Hematopoietic multipotent progenitor cell treated with erythropoietin and hydrocortisone succinate and interleukin-3 and kit ligand, for 8 days (in vitro differentiated cells): ENCODE measurements around the gene NANOS3.
"Not testable (repeated sequence)": the region's sequence is repeated elsewhere in the genome, so short reads cannot be mapped to it uniquely, and the experiment has no call there.

Source experiments
- DNase-seq: peaks from one replicate; pipeline ENCODE4 v3.0.0-alpha.2; 2015

The NANOS3 gene

DNA sequence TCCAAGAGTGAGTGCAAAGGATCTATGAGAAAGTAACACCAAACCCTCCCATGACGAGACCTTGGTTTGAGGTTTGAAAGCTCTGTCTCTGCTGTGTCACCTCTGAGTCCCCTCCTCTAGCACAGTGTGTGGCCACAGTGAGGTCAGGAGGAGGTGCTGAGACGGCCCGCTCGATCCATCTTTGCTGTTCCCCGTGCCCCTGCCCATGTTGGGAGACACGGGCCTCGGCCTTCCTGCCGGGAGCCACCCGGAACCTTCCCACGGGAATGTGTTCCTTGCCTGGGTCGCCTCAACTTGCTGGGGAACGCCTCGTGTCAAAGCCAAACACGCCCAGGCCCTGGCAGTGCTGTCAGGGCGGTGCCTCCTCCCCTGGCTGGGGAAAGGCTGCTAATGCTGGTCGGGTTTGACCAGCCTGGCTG, 10.1 kb downstream of the NANOS3 start:
- no peak for DNase-seq

GRCh38 chr19:13887517-13887916, 10.6 kb downstream of the NANOS3 start:
- DNase-seq, result no peak

DNA sequence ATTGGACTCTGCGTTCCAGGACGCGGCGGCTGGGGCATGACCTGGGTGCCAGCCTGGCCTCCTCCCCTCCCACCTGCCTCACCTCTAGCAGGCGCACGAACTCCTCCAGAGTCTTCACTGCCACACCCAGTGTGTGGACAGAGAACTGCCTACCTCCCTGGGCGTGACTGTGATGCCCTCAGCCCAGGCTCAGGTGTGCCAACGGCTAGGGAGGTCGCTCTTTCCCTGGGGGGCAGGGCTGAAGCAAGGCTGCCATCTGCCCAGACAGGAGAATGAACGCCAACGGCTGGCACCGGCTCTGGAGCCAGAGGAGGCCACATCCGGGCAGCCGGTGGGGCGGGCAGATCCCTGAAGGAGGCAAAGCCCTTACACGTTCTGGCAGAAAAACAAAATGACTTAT, 11.3 kb downstream of the NANOS3 start:
- no peak for DNase-seq

DNA sequence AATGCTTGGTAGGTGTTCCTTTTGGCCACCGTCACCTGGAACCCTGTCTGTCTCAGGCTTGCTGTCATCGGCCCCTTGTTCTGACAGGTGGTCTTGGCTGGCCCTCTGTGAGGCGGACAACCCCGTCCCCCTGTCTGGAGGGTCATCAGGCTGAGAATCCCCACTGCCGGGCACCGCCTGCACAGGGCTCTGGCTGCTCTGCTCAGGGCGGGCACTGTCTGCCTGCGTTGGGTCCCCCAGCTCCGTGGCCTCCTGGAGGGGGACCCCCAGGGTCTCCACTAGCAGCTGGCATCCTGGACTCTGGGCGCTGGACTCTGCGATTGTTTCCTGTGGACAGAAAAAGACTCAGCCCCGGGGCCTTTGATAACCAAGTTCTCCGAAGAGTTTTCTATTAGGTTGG, 13.2 kb downstream of the NANOS3 start:
- no peak for DNase-seq

GRCh38 chr19:13892870-13893269, 15.9 kb downstream of the NANOS3 start:
- DNase-seq, result no peak

DNA sequence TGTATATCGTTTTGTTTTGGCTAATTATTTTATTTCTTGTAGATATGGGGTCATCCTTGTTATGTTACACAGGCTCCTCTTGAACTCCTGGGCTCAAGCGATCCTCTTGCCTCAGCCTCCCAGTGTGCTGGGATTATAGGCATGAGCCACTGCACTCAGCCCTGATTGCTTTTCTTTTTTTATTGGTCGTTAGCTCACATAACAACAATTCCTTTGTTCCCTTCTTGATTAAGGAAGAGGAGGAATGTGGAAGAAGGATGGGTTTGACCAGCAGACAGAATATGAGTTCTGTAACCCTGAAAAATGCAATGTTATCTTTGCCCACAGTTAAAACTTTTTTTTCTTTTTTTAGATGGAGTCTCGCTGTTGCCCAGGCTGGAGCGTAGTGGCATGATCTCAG, 17.6 kb downstream of the NANOS3 start:
- DNase-seq, result no peak

GRCh38 chr19:13896227-13896626, 19.3 kb downstream of the NANOS3 start:
- no peak for DNase-seq

DNA sequence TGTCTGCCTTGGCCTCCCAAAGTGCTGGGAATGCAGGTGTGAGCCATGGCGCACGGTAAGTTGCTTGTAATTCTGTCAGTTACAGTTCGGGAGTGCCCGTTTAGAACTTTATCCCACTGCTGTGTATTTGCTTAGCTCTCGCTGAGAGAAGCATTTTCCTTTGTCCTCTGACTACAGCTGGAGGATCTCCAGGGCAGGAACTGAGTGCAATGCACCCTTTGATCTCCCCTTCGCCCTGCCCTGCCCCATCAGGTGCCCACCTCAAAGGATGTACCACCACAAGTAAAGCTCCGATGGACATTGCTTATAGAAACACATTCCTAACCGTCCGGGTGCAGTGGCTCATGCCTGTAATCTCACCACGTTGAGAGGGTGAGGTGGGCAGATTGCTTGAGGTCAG, 22.5 kb downstream of the NANOS3 start:
- DNase-seq, result no peak

GRCh38 chr19:13899912-13900584, 23.1 kb downstream of the NANOS3 start:
- no peak for DNase-seq

GRCh38 chr19:13902993-13903555, 26.1 kb downstream of the NANOS3 start:
- DNase-seq, result peak; percentile 69

- DNase-seq, result peak; percentile 92
Observed at GRCh38 chr19:13905634-13906520, 28.9 kb downstream of the NANOS3 start, which contains the start of the genes BRME1 and CC2D1A. Gene BRME1 (minus strand): TSS chr19:13906117. CDS start chr19:13904892, 1,225 bp downstream. Gene CC2D1A (plus strand): TSS chr19:13906201. CDS start chr19:13906442, 241 bp downstream.

GRCh38 chr19:13906521-13906904, 29.6 kb downstream of the NANOS3 start:
- DNase-seq, result no peak

DNA sequence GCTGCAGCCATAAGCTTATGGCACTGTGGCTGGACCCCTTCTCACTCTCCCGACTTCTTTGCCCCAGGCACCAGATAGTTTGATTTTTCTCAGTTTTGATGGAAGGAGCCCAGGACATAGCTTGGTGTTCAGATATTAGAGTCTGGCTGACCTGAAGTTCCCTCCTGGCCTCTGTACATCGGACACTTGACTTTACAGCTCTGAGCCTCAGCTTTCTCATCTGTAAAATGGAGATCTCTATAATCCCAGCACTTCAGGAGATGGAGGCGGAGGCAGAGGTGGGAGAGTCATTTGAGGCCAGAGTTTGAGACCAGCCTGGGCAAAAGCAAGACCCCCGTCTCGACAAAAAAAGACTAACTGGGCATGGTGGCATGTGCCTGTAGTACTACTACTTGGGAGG, 30.0 kb downstream of the NANOS3 start:
- DNase-seq, result no peak

DNA sequence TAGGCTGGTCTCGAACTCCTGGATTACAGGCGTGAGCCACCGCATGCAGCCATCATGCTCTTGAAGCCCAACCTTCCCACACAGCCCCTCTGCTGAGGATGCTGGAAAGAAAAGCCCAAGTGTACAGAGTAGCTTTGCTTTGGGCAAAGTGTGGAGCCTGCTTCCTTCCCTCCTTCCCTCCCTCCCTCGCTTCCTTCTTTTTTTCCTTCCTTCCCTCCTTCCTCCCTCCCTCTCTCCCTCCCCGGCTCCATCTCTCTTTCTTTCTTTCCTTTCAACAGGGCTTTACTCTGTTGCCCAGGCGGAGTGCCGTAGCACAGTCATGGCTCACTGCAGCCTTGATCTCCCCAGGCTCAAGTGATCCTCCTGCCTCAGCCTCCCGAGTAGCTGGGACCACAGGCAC, 31.7 kb downstream of the NANOS3 start:
- no peak for DNase-seq

- DNase-seq, result no peak
Observed at GRCh38 chr19:13909430-13909829, 32.5 kb downstream of the NANOS3 start.

DNA sequence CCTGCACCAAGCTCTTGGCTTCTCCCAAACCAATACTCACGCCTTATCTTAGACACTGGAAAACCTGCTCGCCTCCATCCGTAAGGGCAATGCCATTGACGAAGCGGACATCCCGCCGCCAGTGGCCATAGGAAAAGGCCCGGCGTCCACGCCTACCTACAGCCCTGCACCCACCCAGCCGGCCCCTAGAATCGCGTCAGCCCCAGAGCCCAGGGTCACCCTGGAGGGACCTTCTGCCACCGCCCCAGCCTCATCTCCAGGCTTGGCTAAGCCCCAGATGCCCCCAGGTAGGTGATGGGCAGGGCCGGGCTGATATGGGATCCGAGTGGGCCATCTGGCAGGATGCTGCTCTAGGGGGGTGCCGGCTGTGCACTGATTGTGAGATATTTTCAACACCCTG, 36.4 kb downstream of the NANOS3 start:
- no peak for DNase-seq

- DNase-seq, result no peak
Observed at GRCh38 chr19:13914777-13915176, 37.8 kb downstream of the NANOS3 start.

DNA sequence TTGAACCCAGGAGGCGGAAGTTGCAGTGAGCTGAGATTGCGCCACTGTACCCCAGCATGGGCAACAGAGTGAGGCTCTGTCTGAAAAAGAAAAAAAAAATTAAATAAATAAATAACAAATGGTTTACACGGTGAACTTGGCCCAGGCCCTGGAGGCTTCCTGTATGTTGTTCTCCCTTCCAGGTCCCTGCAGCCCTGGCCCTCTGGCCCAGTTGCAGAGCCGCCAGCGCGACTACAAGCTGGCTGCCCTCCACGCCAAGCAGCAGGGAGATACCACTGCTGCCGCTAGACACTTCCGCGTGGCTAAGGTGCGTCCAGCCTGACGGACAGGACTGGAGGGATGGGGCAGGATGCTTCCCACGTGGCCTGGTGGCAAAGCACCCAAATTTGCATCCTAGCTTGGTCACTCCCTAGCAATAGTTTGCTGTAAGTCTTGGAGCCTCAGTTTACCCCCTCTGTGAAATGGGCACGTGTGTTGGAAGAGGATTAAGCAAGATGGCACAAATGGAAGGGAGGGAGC, 41.0 kb downstream of the NANOS3 start:
- no peak for DNase-seq

DNA sequence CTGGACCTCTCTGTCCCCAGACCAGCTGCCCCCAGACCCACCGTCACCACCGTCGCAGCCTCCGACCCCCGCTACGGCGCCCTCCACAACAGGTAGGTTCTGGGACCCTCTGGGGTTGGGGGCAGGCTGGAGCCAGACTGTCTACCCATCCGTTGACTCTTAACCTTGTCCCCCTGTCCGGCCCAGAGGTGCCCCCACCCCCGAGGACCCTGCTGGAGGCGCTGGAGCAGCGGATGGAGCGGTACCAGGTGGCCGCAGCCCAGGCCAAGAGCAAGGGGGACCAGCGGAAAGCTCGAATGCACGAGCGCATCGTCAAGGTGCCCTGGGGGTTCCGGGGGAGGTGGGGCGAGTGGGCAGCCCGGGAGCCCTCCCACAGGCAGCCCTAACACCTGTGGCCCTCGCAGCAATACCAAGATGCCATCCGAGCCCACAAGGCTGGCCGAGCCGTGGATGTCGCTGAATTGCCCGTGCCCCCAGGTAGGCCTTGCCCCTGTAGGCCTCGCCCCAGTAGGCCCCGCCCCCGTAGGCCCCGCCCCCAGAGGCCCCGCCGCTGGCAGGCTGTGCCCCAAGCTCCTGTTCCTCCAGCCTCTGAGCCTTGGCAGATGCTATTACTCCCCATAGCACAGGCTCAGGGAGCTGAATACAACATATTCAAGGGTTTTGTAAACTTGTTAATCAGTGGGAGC, 41.9 kb downstream of the NANOS3 start:
- no peak for DNase-seq

DNA sequence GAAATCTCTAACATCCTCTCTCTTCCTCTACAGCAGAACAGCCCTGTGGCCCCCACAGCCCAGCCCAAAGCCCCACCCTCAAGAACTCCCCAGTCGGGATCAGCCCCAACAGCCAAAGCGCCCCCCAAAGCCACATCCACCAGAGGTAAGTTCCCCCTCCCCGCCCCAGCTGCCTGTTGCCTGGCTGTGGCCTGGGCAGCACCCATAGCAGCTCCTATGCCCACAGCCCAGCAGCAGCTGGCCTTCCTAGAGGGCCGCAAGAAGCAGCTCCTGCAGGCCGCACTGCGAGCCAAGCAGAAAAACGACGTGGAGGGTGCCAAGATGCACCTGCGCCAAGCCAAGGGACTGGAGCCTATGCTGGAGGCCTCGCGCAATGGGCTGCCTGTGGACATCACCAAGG, 43.6 kb downstream of the NANOS3 start:
- no peak for DNase-seq

DNA sequence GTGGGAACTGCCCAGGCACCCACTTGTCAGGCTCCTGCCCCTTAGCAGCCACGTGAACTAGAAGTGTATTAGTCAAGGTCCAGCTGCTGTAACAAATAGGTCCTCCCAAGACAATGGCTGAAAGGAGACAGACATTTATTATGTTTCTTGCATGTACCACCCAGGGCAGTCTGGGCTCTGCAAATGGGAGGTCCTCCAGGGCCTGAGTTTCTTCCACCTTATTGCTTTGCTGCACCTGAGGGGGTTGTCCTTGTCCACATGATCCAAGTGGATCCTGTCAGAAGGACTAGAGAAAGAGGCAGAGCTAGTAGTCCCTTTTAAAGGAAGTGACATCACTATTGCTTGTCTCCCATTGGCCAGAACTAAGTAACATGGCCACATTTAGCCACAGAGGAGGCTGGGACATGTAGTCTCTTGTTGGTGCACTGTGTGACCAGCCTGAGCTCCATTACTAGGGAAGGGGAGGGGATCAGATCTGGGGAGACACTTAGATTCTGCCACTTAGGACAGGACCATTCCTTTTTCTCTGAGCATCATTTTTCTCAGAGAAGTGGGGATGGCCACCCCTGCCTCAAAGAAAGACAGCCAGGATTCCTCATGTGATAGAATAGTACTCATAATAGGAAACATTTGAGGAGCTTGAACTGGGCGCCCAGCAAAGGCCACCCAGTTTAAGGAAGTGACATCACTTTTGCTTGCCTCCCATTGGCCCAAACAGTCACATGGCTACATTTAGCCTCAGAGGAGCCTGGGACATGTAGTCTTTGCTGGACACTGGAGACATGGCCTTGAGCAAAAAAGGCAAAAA, 44.2 kb downstream of the NANOS3 start:
- peak; percentile 88 for DNase-seq

DNA sequence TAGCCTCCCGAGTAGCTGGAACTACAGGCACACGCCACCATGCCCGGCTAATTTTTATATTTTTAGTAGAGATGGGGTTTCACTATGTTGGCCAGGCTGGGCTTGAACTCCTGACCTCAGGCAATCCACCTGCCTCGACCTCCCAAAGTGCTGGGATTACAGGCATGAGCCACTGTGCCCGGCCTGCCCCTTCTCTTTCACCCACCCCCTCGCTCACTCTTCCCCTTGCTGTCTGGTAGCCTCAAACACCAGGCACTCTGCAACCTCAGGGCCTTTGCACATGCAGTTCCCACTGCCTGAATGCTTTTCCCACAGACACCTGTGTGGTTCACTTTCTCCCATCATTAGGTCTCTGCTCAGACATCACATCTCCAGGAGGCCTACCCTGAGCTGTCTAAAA, 45.2 kb downstream of the NANOS3 start:
- not testable (repeated sequence) for DNase-seq
